Measurements from ENCODE around the gene USF2.

DNA sequence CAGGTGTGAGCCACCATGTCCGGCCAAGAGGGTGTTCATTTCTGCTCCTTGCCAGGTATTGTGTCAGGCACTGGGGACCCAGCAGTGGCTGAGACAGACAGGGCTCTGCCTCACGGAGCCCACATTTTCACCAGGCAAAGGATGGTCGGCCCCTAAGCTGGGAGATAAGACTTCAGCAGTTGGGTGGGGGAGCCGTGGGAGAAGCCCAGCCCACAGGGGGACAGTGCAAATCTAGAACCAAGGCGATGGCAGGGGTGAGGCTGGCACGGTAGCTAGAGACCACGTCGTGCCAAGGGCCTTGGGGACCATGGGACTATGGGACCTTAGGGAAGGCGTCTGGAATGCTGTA, 11.7 kb upstream of the USF2 start:
- TF ChIP-seq, protein P1, sequence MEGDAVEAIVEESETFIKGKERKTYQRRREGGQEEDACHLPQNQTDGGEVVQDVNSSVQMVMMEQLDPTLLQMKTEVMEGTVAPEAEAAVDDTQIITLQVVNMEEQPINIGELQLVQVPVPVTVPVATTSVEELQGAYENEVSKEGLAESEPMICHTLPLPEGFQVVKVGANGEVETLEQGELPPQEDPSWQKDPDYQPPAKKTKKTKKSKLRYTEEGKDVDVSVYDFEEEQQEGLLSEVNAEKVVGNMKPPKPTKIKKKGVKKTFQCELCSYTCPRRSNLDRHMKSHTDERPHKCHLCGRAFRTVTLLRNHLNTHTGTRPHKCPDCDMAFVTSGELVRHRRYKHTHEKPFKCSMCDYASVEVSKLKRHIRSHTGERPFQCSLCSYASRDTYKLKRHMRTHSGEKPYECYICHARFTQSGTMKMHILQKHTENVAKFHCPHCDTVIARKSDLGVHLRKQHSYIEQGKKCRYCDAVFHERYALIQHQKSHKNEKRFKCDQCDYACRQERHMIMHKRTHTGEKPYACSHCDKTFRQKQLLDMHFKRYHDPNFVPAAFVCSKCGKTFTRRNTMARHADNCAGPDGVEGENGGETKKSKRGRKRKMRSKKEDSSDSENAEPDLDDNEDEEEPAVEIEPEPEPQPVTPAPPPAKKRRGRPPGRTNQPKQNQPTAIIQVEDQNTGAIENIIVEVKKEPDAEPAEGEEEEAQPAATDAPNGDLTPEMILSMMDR (conservative IDR thresholded peaks at IDR 0.05 in 1 of 2, IDR thresholded peaks at IDR 0.05 in 1 of 2; ENCODE audit: low read depth in 1 of 2, low read length in 2 of 2) = no peak
- TF ChIP-seq EZH2 (IDR thresholded peaks at IDR 0.05; ENCODE audit: low read length, missing control alignments) = no peak
